Right lobe of liver (tissue), 4 donors: ENCODE results near the gene ATP6V1C2.

Source experiments
- POLR2A ChIP-seq: fragments of 450-650 bp; IDR thresholded peaks from one replicate; pipeline ENCODE4 v1.6.1; 2017; ENCODE audit warnings: antibody characterized with exemption, mild to moderate bottlenecking
- TF ChIP-seq, protein P1 (sequence below), 4 donors: fragments of 200-600 bp in 3 of 4; fragments of 450-650 bp in 1 of 4; IDR thresholded peaks; one replicate each; pipeline versions ENCODE4 v1.5.1 to v1.8.0; 2016 to 2022; ENCODE audit warnings: antibody characterized with exemption in 4 of 4, mild to moderate bottlenecking in 2 of 4
- donor health status: DM: no; HTN: no; CAD: no.
- donor health status: DM: no; HTN: no; CAD: no.
- donor health status: DM: no; HTN: yes; CAD: no.

DNA sequence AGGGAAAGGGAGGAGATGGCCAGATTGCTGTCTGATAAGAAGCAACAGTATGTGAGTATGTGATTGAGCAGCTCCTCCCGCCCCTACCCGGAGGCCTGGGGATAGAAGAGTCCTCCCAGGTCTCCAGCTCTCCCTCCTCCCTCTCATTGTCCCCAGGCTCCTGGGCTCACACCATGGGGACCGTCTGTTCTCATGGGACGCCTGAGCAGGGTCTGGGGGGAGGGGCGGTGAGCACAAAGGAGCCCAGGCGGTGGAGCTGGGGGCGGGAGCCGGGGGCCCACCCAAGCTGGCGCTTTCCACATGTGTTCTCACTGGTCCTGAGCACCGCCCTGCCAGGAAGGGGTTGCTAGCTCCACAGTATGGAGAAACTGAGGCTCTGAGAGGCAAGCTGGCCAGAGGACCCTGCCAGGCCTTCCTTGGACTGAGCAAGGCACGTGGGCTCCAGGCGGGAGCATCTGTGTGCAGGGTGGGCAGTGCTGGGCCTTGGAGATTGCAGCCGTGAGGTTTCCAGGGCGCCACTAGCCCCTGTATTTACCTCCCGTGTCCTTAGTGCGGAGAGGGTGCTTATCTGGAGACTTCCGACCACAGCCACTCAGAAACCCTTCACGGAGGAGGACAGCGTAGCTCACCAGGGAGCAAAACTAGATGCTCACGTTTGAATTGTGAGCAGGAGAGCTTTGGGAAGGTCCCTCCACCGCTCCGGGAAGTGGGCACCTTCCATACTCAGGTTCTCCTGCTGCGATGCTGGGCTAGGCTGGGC, 53.8 kb downstream of the ATP6V1C2 start:
- no peak for TF ChIP-seq POLR2A
- TF ChIP-seq, protein P1, sequence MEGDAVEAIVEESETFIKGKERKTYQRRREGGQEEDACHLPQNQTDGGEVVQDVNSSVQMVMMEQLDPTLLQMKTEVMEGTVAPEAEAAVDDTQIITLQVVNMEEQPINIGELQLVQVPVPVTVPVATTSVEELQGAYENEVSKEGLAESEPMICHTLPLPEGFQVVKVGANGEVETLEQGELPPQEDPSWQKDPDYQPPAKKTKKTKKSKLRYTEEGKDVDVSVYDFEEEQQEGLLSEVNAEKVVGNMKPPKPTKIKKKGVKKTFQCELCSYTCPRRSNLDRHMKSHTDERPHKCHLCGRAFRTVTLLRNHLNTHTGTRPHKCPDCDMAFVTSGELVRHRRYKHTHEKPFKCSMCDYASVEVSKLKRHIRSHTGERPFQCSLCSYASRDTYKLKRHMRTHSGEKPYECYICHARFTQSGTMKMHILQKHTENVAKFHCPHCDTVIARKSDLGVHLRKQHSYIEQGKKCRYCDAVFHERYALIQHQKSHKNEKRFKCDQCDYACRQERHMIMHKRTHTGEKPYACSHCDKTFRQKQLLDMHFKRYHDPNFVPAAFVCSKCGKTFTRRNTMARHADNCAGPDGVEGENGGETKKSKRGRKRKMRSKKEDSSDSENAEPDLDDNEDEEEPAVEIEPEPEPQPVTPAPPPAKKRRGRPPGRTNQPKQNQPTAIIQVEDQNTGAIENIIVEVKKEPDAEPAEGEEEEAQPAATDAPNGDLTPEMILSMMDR (IDR thresholded peaks at IDR 0.05), result no peak
